HEK293 (cell line): ENCODE results near the gene SREBF2.

Source experiments
- CTCF ChIA-PET: fragments of 350-600 bp; formaldehyde crosslinking; extraction: SDS; loops from one replicate; lab custom pipeline; 2021; ENCODE audit warnings: antibody characterized with exemption; lab: Yijun Ruan, JAX
- POLR2A ChIA-PET: fragments of 300-600 bp; formaldehyde crosslinking; extraction: SDS; loops from one replicate; lab custom pipeline; 2020; ENCODE audit warnings: antibody characterized with exemption, inconsistent platforms; lab: Yijun Ruan, JAX
- H3K27ac ChIP-seq: fragments of 200-500 bp; sonication (Bioruptor generic); 2 replicates; pipeline ENCODE4 v1.5.1; 2014; ENCODE audit warnings: low read depth, low read length, control low read depth, inconsistent platforms; ENCODE audit errors: extremely low read depth
- H3K36me3 ChIP-seq, 2 experiments: fragments of 200-500 bp in 1 of 2; sonication (Bioruptor generic) in 1 of 2; 1 replicate in 1 of 2; 2 replicates in 1 of 2; pipeline ENCODE4 v1.5.1; 2014 to 2017; ENCODE audit warnings: inconsistent platforms in 2 of 2, low read length in 2 of 2; ENCODE audit not compliant: control insufficient read depth in 2 of 2, insufficient read depth in 1 of 2
- H3K4me1 ChIP-seq: fragments of 200-500 bp; sonication (Bioruptor generic); 2 replicates; pipeline ENCODE4 v1.5.1; 2014; ENCODE audit warnings: mild to moderate bottlenecking, low read length, inconsistent platforms; ENCODE audit not compliant: control insufficient read depth, insufficient read depth
- H3K4me3 ChIP-seq: 2 replicates; pipeline ENCODE4 v1.5.1; 2011; ENCODE audit warnings: low read depth, mild to moderate bottlenecking, control low read depth, low read length, moderate library complexity
- H3K9me3 ChIP-seq: fragments of 200-500 bp; sonication (Bioruptor generic); 2 replicates; pipeline ENCODE4 v1.5.1; 2014; ENCODE audit warnings: low read depth, low read length, inconsistent platforms; ENCODE audit not compliant: control insufficient read depth, insufficient read depth
- HOXA7 ChIP-seq: sonication (generic); formaldehyde crosslinking; IDR thresholded peaks from 2 replicates; pipeline ENCODE4 v1.8.1; 2022; ENCODE audit warnings: missing genetic modification reagents, borderline replicate concordance
- MZF1 ChIP-seq: fragments of 450-650 bp; formaldehyde crosslinking; IDR thresholded peaks from 2 replicates; pipeline ENCODE4 v1.5.1; 2017; ENCODE audit warnings: missing biosample characterization, missing genetic modification characterization, borderline replicate concordance
- OSR2 ChIP-seq: fragments of 450-650 bp; formaldehyde crosslinking; IDR thresholded peaks from 2 replicates; pipeline ENCODE4 v1.5.1; 2016; ENCODE audit warnings: missing biosample characterization, missing genetic modification characterization
- OVOL3 ChIP-seq: fragments of 450-650 bp; formaldehyde crosslinking; IDR thresholded peaks from 2 replicates; pipeline ENCODE4 v1.5.1; 2016; ENCODE audit warnings: missing biosample characterization, missing genetic modification characterization
- WT1 ChIP-seq: fragments of 450-650 bp; formaldehyde crosslinking; IDR thresholded peaks from 2 replicates; pipeline ENCODE4 v1.5.1; 2016; ENCODE audit warnings: missing biosample characterization, missing genetic modification characterization
- ZBTB17 ChIP-seq: fragments of 450-650 bp; formaldehyde crosslinking; IDR thresholded peaks from 2 replicates; pipeline ENCODE4 v1.5.1; 2016; ENCODE audit warnings: missing biosample characterization, missing genetic modification characterization
- ZNF121 ChIP-seq: fragments of 450-650 bp; formaldehyde crosslinking; IDR thresholded peaks from 2 replicates; pipeline ENCODE4 v1.5.1; 2016; ENCODE audit warnings: missing biosample characterization, missing genetic modification characterization
- ZNF169 ChIP-seq: fragments of 450-650 bp; formaldehyde crosslinking; IDR thresholded peaks from 2 replicates; pipeline ENCODE4 v1.5.1; 2016; ENCODE audit warnings: missing biosample characterization, missing genetic modification characterization
- ZNF221 ChIP-seq: fragments of 450-650 bp; formaldehyde crosslinking; IDR thresholded peaks from 2 replicates; pipeline ENCODE4 v1.5.1; 2017; ENCODE audit warnings: missing biosample characterization, missing genetic modification characterization, borderline replicate concordance
- ZNF266 ChIP-seq: fragments of 450-650 bp; formaldehyde crosslinking; IDR thresholded peaks from 2 replicates; pipeline ENCODE4 v1.5.1; 2016; ENCODE audit warnings: missing biosample characterization, missing genetic modification characterization, low read depth
- ZNF404 ChIP-seq: fragments of 450-650 bp; formaldehyde crosslinking; IDR thresholded peaks from 2 replicates; pipeline ENCODE4 v1.5.1; 2017; ENCODE audit warnings: missing biosample characterization, missing genetic modification characterization
- ZNF514 ChIP-seq: fragments of 450-650 bp; formaldehyde crosslinking; IDR thresholded peaks from 2 replicates; pipeline ENCODE4 v1.5.1; 2016; ENCODE audit warnings: missing biosample characterization, missing genetic modification characterization
- ZNF544 ChIP-seq: fragments of 450-650 bp; formaldehyde crosslinking; IDR thresholded peaks from 2 replicates; pipeline ENCODE4 v1.5.0; 2017; ENCODE audit warnings: missing biosample characterization, missing genetic modification characterization
- ZNF621 ChIP-seq: fragments of 450-650 bp; formaldehyde crosslinking; IDR thresholded peaks from 2 replicates; pipeline ENCODE4 v1.5.1; 2017; ENCODE audit warnings: missing biosample characterization, missing genetic modification characterization
- ZNF837 ChIP-seq: fragments of 450-650 bp; formaldehyde crosslinking; IDR thresholded peaks from 2 replicates; pipeline ENCODE4 v1.5.1; 2016; ENCODE audit warnings: missing biosample characterization, missing genetic modification characterization
- TF ChIP-seq, protein P1 (sequence below): fragments of 450-650 bp; formaldehyde crosslinking; IDR thresholded peaks from 2 replicates; pipeline ENCODE4 v1.5.1; 2016; ENCODE audit warnings: missing biosample characterization, missing genetic modification characterization
- TF ChIP-seq, protein P2 (sequence below): fragments of 450-650 bp; formaldehyde crosslinking; IDR thresholded peaks from 2 replicates; pipeline ENCODE4 v1.5.1; 2016; ENCODE audit warnings: missing biosample characterization, missing genetic modification characterization, borderline replicate concordance
- TF ChIP-seq, protein P3 (sequence below): sonication (generic); formaldehyde crosslinking; IDR thresholded peaks from 2 replicates; pipeline ENCODE4 v1.8.1; 2022; ENCODE audit warnings: mild to moderate bottlenecking, moderate library complexity, missing genetic modification reagents
- TF ChIP-seq, protein P4 (sequence below): fragments of 450-650 bp; formaldehyde crosslinking; IDR thresholded peaks from 2 replicates; pipeline ENCODE4 v1.5.1; 2016; ENCODE audit warnings: missing biosample characterization, missing genetic modification characterization

Gene SREBF2

DNA sequence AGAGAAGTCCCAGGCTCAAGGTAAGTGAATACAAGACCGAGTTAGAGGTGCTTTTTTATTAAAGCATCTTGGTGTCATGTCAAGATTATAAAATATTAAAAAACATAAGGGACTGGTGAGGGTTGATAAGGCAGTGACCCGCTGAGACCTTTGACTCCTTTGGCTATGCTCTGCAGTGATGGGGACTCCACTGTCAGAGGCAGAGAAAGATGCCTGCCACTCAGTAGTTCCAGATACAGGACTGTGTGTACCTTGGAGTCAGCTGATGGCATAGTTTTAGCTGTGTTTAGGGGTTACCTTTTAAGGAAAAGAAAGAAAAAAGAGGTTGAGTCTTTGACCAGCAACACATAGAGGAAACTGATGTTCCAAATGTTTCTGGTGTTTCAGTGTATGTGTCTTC is 41.2 kb downstream of the SREBF2 start:
- H3K4me1 ChIP-seq: no peaks in the 10 kb centered on the region
- no peaks in the 10 kb centered on the region for H3K9me3 ChIP-seq
- H3K4me3 ChIP-seq: no peak overlapping the region
- peaks cover 57 to 72% of the 10 kb centered on the region in 2 experiments for H3K36me3 ChIP-seq
- H3K27ac ChIP-seq: no peak overlapping the region
- ChIA-PET CTCF (interaction anchor here (1.3 to 2.2 kb wide), 3 partner anchors 10 to 571 kb away, joined by 4 to 6 read pairs (median 5); no protein-coding TSS in a partner anchor), POLR2A (no interaction called here)
- TF ChIP-seq ZNF169 (tag by site-specific recombination): no peak
- TF ChIP-seq ZBTB17: no peak
- TF ChIP-seq, protein P1, sequence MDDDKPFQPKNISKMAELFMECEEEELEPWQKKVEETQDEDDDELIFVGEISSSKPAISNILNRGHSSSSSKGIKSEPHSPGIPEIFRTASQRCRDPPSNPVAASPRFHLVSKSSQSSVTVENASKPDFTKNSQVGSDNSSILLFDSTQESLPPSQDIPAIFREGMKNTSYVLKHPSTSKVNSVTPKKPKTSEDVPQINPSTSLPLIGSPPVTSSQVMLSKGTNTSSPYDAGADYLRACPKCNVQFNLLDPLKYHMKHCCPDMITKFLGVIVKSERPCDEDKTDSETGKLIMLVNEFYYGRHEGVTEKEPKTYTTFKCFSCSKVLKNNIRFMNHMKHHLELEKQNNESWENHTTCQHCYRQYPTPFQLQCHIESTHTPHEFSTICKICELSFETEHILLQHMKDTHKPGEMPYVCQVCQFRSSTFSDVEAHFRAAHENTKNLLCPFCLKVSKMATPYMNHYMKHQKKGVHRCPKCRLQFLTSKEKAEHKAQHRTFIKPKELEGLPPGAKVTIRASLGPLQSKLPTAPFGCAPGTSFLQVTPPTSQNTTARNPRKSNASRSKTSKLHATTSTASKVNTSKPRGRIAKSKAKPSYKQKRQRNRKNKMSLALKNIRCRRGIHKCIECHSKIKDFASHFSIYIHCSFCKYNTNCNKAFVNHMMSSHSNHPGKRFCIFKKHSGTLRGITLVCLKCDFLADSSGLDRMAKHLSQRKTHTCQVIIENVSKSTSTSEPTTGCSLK (tag by site-specific recombination): no peak
- no peak for TF ChIP-seq ZNF221
- no peak for TF ChIP-seq HOXA7 (CRISPR knock-in tag)
- no peak for TF ChIP-seq ZNF621 (tag by site-specific recombination)
- no peak for TF ChIP-seq ZNF514 (tag by site-specific recombination)
- no peak for TF ChIP-seq WT1 (tag by site-specific recombination)
- no peak for TF ChIP-seq ZNF121 (tag by site-specific recombination)

DNA sequence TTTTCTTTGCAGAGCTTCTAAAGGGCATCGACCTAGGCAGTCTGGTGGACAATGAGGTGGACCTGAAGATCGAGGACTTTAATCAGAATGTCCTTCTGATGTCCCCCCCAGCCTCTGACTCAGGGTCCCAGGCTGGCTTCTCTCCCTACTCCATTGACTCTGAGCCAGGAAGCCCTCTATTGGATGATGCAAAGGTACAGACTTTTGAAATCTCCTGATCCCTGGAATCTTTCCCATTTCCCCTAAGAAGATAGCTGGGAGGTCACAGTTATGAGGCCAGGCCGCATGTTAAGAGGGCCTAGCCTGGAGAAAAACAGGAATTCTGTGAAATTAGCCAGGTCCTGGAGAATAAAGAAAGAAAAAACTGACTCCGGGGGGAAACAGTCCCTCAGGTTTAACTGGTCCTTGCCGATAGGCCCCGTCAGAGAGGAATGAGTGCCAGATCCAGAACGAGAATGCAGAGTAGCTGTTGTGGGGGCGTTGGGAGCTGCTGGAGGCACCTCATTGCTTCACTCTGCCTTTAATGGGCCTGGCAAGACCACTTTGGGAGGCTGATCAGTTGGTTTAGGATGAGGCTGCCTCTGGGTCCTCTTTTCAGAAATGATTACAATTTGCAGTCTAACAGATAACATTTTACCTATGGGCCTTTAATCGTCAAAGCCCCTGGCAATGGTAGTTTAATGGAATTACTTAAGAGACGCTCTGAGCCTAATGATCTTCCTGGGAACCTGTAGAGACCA is 42.8 kb downstream of the SREBF2 start:
- TF ChIP-seq ZNF544 (tag by site-specific recombination): no peak
- TF ChIP-seq, all 188 proteins: peak for 0
- H3K4me3 ChIP-seq: no peak overlapping the region
- POLR2A ChIA-PET: no interaction called here
- H3K9me3 ChIP-seq: no peaks in the 10 kb centered on the region
- H3K4me1 ChIP-seq: no peaks in the 10 kb centered on the region
- CTCF ChIA-PET: interaction anchor here (0.7 to 2.2 kb wide), 6 partner anchors 18 to 569 kb away, joined by 3 to 5 read pairs (median 4); no protein-coding TSS in a partner anchor
- H3K27ac ChIP-seq: no peak overlapping the region
- H3K36me3 ChIP-seq: peaks cover 51 to 77% of the 10 kb centered on the region in 2 experiments

DNA sequence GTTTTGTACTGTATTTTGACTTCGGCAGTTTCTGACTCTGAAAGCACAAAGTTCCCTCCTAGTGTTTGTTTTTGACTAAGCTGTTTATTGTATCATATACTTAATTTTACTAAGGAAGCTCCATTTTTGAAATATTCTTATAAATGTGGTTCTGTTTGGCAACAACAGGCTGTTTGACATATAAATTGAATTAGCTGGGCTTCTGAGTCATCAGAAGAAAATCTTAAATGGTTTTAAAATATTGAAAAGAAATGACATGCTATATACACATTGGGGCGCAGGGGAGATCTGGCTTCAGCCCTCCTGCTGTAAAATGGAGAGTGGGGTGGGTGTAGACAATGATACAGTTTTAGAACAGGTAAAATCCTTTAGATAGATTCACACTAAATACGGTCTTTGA is 43.4 kb downstream of the SREBF2 start:
- no peak overlapping the region for H3K4me3 ChIP-seq
- TF ChIP-seq, protein P2, sequence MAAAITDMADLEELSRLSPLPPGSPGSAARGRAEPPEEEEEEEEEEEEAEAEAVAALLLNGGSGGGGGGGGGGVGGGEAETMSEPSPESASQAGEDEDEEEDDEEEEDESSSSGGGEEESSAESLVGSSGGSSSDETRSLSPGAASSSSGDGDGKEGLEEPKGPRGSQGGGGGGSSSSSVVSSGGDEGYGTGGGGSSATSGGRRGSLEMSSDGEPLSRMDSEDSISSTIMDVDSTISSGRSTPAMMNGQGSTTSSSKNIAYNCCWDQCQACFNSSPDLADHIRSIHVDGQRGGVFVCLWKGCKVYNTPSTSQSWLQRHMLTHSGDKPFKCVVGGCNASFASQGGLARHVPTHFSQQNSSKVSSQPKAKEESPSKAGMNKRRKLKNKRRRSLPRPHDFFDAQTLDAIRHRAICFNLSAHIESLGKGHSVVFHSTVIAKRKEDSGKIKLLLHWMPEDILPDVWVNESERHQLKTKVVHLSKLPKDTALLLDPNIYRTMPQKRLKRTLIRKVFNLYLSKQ (tag by site-specific recombination): no peak
- TF ChIP-seq ZNF837 (no peak), MZF1 (tag by site-specific recombination) (no peak), OSR2 (tag by site-specific recombination) (no peak), ZNF404 (tag by site-specific recombination) (no peak), ZNF266 (tag by site-specific recombination) (no peak), OVOL3 (tag by site-specific recombination) (no peak)
- TF ChIP-seq, protein P3, sequence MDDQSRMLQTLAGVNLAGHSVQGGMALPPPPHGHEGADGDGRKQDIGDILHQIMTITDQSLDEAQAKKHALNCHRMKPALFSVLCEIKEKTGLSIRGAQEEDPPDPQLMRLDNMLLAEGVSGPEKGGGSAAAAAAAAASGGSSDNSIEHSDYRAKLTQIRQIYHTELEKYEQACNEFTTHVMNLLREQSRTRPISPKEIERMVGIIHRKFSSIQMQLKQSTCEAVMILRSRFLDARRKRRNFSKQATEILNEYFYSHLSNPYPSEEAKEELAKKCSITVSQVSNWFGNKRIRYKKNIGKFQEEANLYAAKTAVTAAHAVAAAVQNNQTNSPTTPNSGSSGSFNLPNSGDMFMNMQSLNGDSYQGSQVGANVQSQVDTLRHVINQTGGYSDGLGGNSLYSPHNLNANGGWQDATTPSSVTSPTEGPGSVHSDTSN (CRISPR knock-in tag): no peak
- TF ChIP-seq, protein P4, sequence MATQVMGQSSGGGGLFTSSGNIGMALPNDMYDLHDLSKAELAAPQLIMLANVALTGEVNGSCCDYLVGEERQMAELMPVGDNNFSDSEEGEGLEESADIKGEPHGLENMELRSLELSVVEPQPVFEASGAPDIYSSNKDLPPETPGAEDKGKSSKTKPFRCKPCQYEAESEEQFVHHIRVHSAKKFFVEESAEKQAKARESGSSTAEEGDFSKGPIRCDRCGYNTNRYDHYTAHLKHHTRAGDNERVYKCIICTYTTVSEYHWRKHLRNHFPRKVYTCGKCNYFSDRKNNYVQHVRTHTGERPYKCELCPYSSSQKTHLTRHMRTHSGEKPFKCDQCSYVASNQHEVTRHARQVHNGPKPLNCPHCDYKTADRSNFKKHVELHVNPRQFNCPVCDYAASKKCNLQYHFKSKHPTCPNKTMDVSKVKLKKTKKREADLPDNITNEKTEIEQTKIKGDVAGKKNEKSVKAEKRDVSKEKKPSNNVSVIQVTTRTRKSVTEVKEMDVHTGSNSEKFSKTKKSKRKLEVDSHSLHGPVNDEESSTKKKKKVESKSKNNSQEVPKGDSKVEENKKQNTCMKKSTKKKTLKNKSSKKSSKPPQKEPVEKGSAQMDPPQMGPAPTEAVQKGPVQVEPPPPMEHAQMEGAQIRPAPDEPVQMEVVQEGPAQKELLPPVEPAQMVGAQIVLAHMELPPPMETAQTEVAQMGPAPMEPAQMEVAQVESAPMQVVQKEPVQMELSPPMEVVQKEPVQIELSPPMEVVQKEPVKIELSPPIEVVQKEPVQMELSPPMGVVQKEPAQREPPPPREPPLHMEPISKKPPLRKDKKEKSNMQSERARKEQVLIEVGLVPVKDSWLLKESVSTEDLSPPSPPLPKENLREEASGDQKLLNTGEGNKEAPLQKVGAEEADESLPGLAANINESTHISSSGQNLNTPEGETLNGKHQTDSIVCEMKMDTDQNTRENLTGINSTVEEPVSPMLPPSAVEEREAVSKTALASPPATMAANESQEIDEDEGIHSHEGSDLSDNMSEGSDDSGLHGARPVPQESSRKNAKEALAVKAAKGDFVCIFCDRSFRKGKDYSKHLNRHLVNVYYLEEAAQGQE (tag by site-specific recombination): no peak
- TF ChIP-seq, all 188 proteins: peak for 0
- Histone ChIP-seq H3K36me3 (peaks cover 48 to 77% of the 10 kb centered on the region in 2 experiments), H3K27ac (no peak overlapping the region), H3K9me3 (no peaks in the 10 kb centered on the region), H3K4me1 (no peaks in the 10 kb centered on the region)
- ChIA-PET POLR2A (no interaction called here), CTCF (interaction anchor here (1.0 kb wide), 1 partner anchor 19 kb away, joined by 3 read pairs; no protein-coding TSS in a partner anchor)
